ENCODE results near the gene ATF7IP2.
A peak's percentile ranks its signal among the peaks of the same experiment; 100 is the strongest.

Gene ATF7IP2

GRCh38 chr16:10385725-10386516 is at the start of gene ATF7IP2:
Gene ATF7IP2, plus strand, starts transcription at chr16:10386061. Its CDS starts 44,560 bp downstream, at chr16:10430621.
- TF ChIP-seq OSR1 (CRISPR knock-in tag; IDR thresholded peaks at IDR 0.05) (no peak), TSHZ2 (CRISPR knock-in tag; IDR thresholded peaks at IDR 0.05) (no peak), ESRRG (CRISPR knock-in tag; IDR thresholded peaks at IDR 0.05) (no peak), ZNF565 (CRISPR knock-in tag; conservative IDR thresholded peaks at IDR 0.05; ENCODE audit: low read depth) (no peak), PPARA (CRISPR knock-in tag; IDR thresholded peaks at IDR 0.05; ENCODE audit: borderline replicate concordance) (no peak)
- no peak; the same call in 2 of the 3 replicates for ATAC-seq

GRCh38 chr16:10338426-10338825 is 47.4 kb upstream of the ATF7IP2 start:
- TF ChIP-seq TCF4 (CRISPR knock-in tag; IDR thresholded peaks at IDR 0.05; ENCODE audit: borderline replicate concordance), result no peak; the same call in 1 of the 2 replicates
- peak; percentile 67 for TF ChIP-seq ISL1 (CRISPR knock-in tag; IDR thresholded peaks at IDR 0.05)
- TF ChIP-seq ZFP3 (CRISPR knock-in tag; IDR thresholded peaks at IDR 0.05), result no peak
- TF ChIP-seq CSDC2 (CRISPR knock-in tag; IDR thresholded peaks at IDR 0.05), result no peak
- TF ChIP-seq ZNF565 (CRISPR knock-in tag; conservative IDR thresholded peaks at IDR 0.05; ENCODE audit: low read depth), result peak; percentile 96
- no peak for TF ChIP-seq OSR1 (CRISPR knock-in tag; IDR thresholded peaks at IDR 0.05)
- no peak for TF ChIP-seq ZC3H10 (CRISPR knock-in tag; IDR thresholded peaks at IDR 0.05)
- no peak for TF ChIP-seq CSRNP3 (CRISPR knock-in tag; IDR thresholded peaks at IDR 0.05)
- TF ChIP-seq POU6F1 (CRISPR knock-in tag; IDR thresholded peaks at IDR 0.05; ENCODE audit: borderline replicate concordance, low read depth), result no peak
- no peak for TF ChIP-seq ZNF8 (CRISPR knock-in tag; IDR thresholded peaks at IDR 0.05)
- no peak for ATAC-seq

GRCh38 chr16:10339777-10340732 is 45.8 kb upstream of the ATF7IP2 start:
- TF ChIP-seq PPARA (CRISPR knock-in tag; IDR thresholded peaks at IDR 0.05; ENCODE audit: borderline replicate concordance) (no peak), CREB5 (CRISPR knock-in tag; IDR thresholded peaks at IDR 0.05; ENCODE audit: low read depth) (no peak), ZFP3 (CRISPR knock-in tag; IDR thresholded peaks at IDR 0.05) (no peak), TOX (CRISPR knock-in tag; IDR thresholded peaks at IDR 0.05; ENCODE audit: borderline replicate concordance) (no peak), POU6F1 (CRISPR knock-in tag; IDR thresholded peaks at IDR 0.05; ENCODE audit: borderline replicate concordance, low read depth) (no peak), SNAI2 (CRISPR knock-in tag; IDR thresholded peaks at IDR 0.05) (no peak), ESRRG (CRISPR knock-in tag; IDR thresholded peaks at IDR 0.05) (no peak), GLIS3 (CRISPR knock-in tag; IDR thresholded peaks at IDR 0.05) (no peak), TCF4 (CRISPR knock-in tag; IDR thresholded peaks at IDR 0.05; ENCODE audit: borderline replicate concordance) (no peak), RARB (CRISPR knock-in tag; IDR thresholded peaks at IDR 0.05) (no peak)
- ATAC-seq, result no peak
